Urinary bladder (tissue), 4 donors: ENCODE data around the gene TAF4. TPM values are rescaled to one million over a fixed set of nuclear protein-coding genes. Genes with fewer than 3 reads are reported as not detected.
"Not testable (repeated sequence)": the region's sequence is repeated elsewhere in the genome, so short reads cannot be mapped to it uniquely, and the experiment has no call there.

Experiments used
- DNase-seq: peaks from one replicate; pipeline ENCODE4 v3.0.0-alpha.2; 2015; ENCODE audit errors: extremely low spot score
- H3K27ac ChIP-seq: one replicate; pipeline ENCODE4 v1.5.1; 2013; ENCODE audit warnings: low read depth, mild to moderate bottlenecking, moderate library complexity
- H3K36me3 ChIP-seq: one replicate; pipeline ENCODE4 v1.6.1; 2013; ENCODE audit warnings: mild to moderate bottlenecking, moderate library complexity; ENCODE audit not compliant: insufficient read depth
- H3K4me1 ChIP-seq: one replicate; pipeline ENCODE4 v1.6.1; 2013; ENCODE audit warnings: mild to moderate bottlenecking, moderate library complexity; ENCODE audit not compliant: insufficient read depth
- H3K4me3 ChIP-seq: one replicate; pipeline ENCODE4 v1.5.1; 2013; ENCODE audit warnings: low read depth, low read length
- WGBS: extraction: QIAGEN DNeasy Blood & Tissue Kit; methylation state at CpG from one replicate; pipeline ENCODE4 v1.1.7; 2013; 5-methylcytosine and 5-hydroxymethylcytosine counted together
- polyA plus RNA-seq: library from polyadenylated mRNA; stranded (reverse); fragments of 200-250 nt; gene quantifications from one replicate; pipeline ENCODE4 v1.2.3, GENCODE V29; 2013
- total RNA-seq: library from RNA; depleted of rRNA; stranded (reverse); fragments of >200 nt; gene quantifications from one replicate; pipeline ENCODE4 v1.2.3, GENCODE V29; 2014
- donor health status: healthy with polysubstance abuse.
- donor health status: healthy.

TAF4 gene
- total and polyA plus RNA-seq, 2 donors = 8.9 to 9.9 TPM

- DNase-seq = no peak
- Histone ChIP-seq H3K4me3 (no peak overlapping the region), H3K4me1 (no peaks in the 10 kb centered on the region), H3K27ac (no peak overlapping the region), H3K36me3 (peaks cover 9% of the 10 kb centered on the region)
- WGBS = 87% methylated on average over 10 of the region's 10 CpGs
Observed at GRCh38 chr20:61997891-61998290, 67.8 kb downstream of the TAF4 start.

GRCh38 chr20:61997372-61997771, 68.3 kb downstream of the TAF4 start:
- Histone ChIP-seq H3K4me1 (no peaks in the 10 kb centered on the region), H3K4me3 (no peak overlapping the region), H3K27ac (no peak overlapping the region), H3K36me3 (peaks cover 7% of the 10 kb centered on the region)
- DNase-seq = no peak
- WGBS = 83% methylated on average over 10 of the region's 10 CpGs

DNA sequence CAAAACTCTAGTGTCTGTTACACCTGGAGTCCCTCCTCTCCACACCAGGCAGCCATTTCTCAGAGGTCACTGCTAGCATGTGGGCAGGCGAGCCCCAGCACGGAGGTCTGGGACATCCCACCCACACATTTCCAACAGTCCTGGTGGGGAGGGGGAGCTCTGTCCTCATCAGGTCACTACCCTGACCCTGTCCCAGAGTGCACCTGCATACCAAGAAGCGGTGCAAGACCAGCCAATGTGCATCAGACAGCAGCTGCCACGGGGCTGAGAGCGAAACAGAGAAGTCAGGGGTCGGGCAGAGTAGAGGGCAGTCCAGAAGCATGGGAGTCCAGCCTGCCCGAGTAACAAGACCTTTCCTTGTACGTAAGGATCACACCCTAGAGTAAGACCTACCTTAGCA, 71.1 kb downstream of the TAF4 start:
- Histone ChIP-seq H3K4me3 (no peak overlapping the region), H3K36me3 (peaks cover 7% of the 10 kb centered on the region), H3K27ac (no peak overlapping the region), H3K4me1 (no peaks in the 10 kb centered on the region)
- no peak for DNase-seq
- WGBS = 97% methylated on average over 8 of the region's 8 CpGs

DNA sequence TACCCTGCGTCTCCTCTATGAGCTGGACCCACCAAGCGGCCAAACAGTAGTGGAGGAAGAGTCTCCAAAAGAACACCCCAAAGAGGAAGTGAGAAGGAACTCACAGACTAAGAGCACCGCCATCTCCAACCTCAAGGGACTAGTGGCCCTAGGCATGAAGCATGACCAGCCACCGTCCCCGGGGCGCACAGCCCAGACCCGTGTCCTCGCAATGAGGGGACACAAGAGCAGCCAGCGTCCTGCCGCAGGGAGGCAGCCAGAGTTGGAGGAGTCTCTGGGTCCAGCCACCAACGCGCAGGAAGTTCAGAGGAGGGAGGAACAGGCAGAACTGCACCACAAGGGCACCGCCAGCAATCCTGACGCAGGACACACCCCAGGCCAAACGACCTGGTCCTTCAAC, 72.6 kb downstream of the TAF4 start:
- H3K36me3 ChIP-seq = peaks cover 9% of the 10 kb centered on the region
- no peak overlapping the region for H3K27ac ChIP-seq
- DNase-seq = no peak
- no peak overlapping the region for H3K4me3 ChIP-seq
- H3K4me1 ChIP-seq = no peaks in the 10 kb centered on the region
- 98% methylated on average over 15 of the region's 15 CpGs for WGBS

DNA sequence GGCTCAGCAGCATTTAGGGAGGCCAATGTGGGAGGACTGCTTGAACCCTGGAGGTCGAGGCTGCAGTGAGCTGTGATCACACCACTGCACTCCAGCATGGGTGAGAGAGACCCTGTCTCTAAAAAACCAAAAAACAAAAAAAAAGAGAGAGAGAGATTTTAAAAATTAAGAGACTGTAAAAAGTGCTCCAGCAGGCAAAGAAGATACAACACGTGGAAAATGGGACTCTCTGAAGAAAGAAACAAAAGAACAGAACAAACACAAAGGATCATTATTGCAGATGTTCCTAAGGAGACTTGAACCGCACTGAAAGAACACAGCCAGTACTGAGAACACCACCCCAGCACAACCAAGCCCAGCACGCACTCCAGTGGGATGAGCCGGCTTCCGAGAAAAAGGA, 74.2 kb downstream of the TAF4 start:
- H3K4me3 ChIP-seq = no peak overlapping the region
- no peak for DNase-seq
- H3K4me1 ChIP-seq = no peaks in the 10 kb centered on the region
- WGBS = 98% methylated on average over 6 of the region's 6 CpGs
- no peak overlapping the region for H3K27ac ChIP-seq
- H3K36me3 ChIP-seq = peaks cover 7% of the 10 kb centered on the region

- 94% methylated on average over 11 of the region's 11 CpGs for WGBS
- DNase-seq = no peak
- Histone ChIP-seq H3K27ac (no peak overlapping the region), H3K4me1 (no peaks in the 10 kb centered on the region), H3K36me3 (peaks cover 7% of the 10 kb centered on the region), H3K4me3 (no peak overlapping the region)
Observed at GRCh38 chr20:61990484-61990883, 75.2 kb downstream of the TAF4 start.

- no peak for DNase-seq
- Histone ChIP-seq H3K4me1 (no peaks in the 10 kb centered on the region), H3K4me3 (no peak overlapping the region), H3K27ac (no peak overlapping the region), H3K36me3 (peaks cover 9% of the 10 kb centered on the region)
- 88% methylated on average over 14 of the region's 14 CpGs for WGBS
Observed at GRCh38 chr20:61989741-61990140, 75.9 kb downstream of the TAF4 start.

GRCh38 chr20:61988665-61989064, 77.0 kb downstream of the TAF4 start:
- H3K27ac ChIP-seq = no peak overlapping the region
- H3K4me3 ChIP-seq = no peak overlapping the region
- H3K36me3 ChIP-seq = peaks cover 9% of the 10 kb centered on the region
- no peak for DNase-seq
- no peaks in the 10 kb centered on the region for H3K4me1 ChIP-seq
- WGBS = 96% methylated on average over 18 of the region's 18 CpGs

DNA sequence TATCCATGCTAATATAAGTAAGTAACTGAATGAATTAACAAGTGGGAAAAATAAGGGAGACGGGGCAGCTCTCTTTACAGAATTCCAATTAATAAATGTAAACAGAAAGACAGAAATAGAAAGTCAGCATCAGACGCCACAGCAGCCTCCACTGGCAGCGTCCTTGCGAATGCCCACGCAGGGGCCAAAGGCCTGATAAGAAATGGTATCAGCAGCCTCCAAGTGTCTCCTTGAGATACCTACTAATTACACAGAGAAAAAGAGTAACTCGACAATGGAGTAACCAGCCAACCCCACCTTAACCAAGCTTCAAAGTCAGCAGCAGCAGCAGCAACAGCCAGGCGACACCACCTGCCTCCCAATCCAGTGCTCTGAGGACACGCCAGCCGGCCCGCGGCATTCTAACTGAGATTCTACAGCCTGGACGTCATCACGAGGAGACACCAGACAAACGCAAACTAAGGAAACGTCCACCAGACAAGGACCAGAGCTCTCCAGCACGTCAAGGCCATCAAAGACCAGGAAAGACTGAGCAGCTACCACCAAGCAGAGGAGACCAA, 78.8 kb downstream of the TAF4 start:
- 88% methylated on average over 16 of the region's 16 CpGs for WGBS
- peaks cover 7% of the 10 kb centered on the region for H3K36me3 ChIP-seq
- no peak overlapping the region for H3K4me3 ChIP-seq
- DNase-seq = no peak
- no peak overlapping the region for H3K27ac ChIP-seq
- no peaks in the 10 kb centered on the region for H3K4me1 ChIP-seq

- H3K36me3 ChIP-seq = peaks cover 6% of the 10 kb centered on the region
- H3K27ac ChIP-seq = no peak overlapping the region
- no peak for DNase-seq
- 90% methylated on average over 6 of the region's 6 CpGs for whole genome bisulfite sequencing
- H3K4me1 ChIP-seq = no peaks in the 10 kb centered on the region
- no peak overlapping the region for H3K4me3 ChIP-seq
Observed at GRCh38 chr20:61985096-61985495, 80.6 kb downstream of the TAF4 start.

- 89% methylated on average over 14 of the region's 14 CpGs for whole genome bisulfite sequencing
- DNase-seq, H3K4me1 ChIP-seq, H3K27ac ChIP-seq, H3K36me3 ChIP-seq, H3K4me3 ChIP-seq: not testable (repeated sequence)
Observed at GRCh38 chr20:61984431-61984830, 81.2 kb downstream of the TAF4 start.

DNA sequence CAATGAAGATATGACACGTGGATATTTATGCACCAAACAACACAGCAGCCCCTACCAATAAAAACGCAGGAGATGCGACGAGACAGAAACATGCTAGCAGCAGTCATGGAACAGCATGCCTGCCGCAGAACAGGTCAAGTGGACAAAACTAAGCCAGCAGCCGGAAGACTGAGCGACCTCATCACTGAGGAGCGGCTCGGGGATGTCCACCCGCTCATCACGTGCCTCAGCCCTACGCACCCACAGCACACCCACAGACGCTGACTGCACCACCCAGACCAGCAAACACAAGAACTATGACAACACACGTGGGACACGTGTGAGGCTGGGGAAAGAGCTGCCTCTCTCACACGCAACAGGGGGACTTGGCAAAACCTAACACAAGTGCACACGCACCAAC, 81.7 kb downstream of the TAF4 start:
- H3K4me1 ChIP-seq = no peaks in the 10 kb centered on the region
- WGBS = 84% methylated on average over 17 of the region's 17 CpGs
- peaks cover 3% of the 10 kb centered on the region for H3K36me3 ChIP-seq
- H3K4me3 ChIP-seq = no peak overlapping the region
- H3K27ac ChIP-seq = no peak overlapping the region
- DNase-seq = no peak

DNA sequence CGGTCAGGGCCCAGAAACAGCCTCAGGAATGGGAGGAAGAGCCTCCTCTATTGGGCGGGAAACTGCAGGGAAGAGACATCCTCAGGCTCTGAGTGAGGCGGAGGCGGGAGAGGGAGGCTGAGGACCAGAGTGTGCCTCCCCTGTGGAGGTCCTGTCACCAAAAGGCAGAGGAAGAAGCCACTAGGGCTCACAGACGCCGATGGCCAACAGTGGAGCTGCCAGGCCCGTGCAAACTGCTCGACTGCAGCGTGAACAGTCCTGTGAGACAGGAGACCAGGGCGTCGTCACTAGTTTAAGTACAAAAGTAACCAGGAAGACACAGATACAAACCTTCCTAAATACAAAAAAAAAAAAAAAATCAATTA, 82.7 kb downstream of the TAF4 start:
- WGBS = 92% methylated on average over 11 of the region's 11 CpGs
- no peak for DNase-seq
- H3K27ac ChIP-seq = no peak overlapping the region
- H3K4me1 ChIP-seq = no peaks in the 10 kb centered on the region
- peaks cover 2% of the 10 kb centered on the region for H3K36me3 ChIP-seq
- H3K4me3 ChIP-seq = no peak overlapping the region

- H3K4me3 ChIP-seq = no peak overlapping the region
- 84% methylated on average over 18 of the region's 18 CpGs for WGBS
- H3K36me3 ChIP-seq = peaks cover 2% of the 10 kb centered on the region
- no peaks in the 10 kb centered on the region for H3K4me1 ChIP-seq
- no peak for DNase-seq
- H3K27ac ChIP-seq = no peak overlapping the region
Observed at GRCh38 chr20:61982191-61982950, 83.3 kb downstream of the TAF4 start.
